Ovary (tissue), 9 donors: Measurements from ENCODE around the gene TRAF1. TPM values are rescaled to one million over a fixed set of nuclear protein-coding genes. Genes with fewer than 3 reads are reported as not detected.

Source experiments
- DNase-seq, 5 donors: peaks; one replicate each; pipeline ENCODE4 v3.0.0-alpha.2; 2019 to 2020
- H3K27ac ChIP-seq, 2 donors: fragments of 200-600 bp; one replicate each; pipeline versions ENCODE4 v1.5.1 to v1.8.0; 2019 to 2022
- H3K27me3 ChIP-seq: fragments of 200-600 bp; one replicate; pipeline ENCODE4 v1.8.0; 2022
- H3K36me3 ChIP-seq: fragments of 200-600 bp; sonication (generic); one replicate; pipeline ENCODE4 v1.5.1; 2019
- H3K4me1 ChIP-seq: one replicate; pipeline ENCODE4 v1.8.1; 2013; ENCODE audit warnings: mild to moderate bottlenecking, moderate library complexity; ENCODE audit not compliant: insufficient read depth
- H3K4me3 ChIP-seq: fragments of 200-600 bp; sonication (generic); one replicate; pipeline ENCODE4 v1.5.1; 2017
- H3K9me3 ChIP-seq, 2 donors: fragments of 200-600 bp in 1 of 2; sonication (generic) in 1 of 2; one replicate each; pipeline versions ENCODE4 v1.5.1 to v1.8.1; 2013 to 2019; ENCODE audit warnings: mild to moderate bottlenecking in 1 of 2, moderate library complexity in 1 of 2
- EP300 ChIP-seq: sonication (generic); formaldehyde crosslinking; IDR thresholded peaks from one replicate; pipeline ENCODE4 v1.6.1; 2017; ENCODE audit warnings: antibody characterized with exemption
- POLR2A ChIP-seq: fragments of 450-650 bp; IDR thresholded peaks from one replicate; pipeline ENCODE4 v1.6.1; 2017; ENCODE audit warnings: antibody characterized with exemption, mild to moderate bottlenecking, moderate library complexity
- WGBS, 3 donors: extraction: QIAGEN DNeasy Blood & Tissue Kit in 1 of 3; methylation state at CpG; one replicate each; pipeline versions ENCODE4 v1.1.5 to v1.1.7; 2013 to 2017; 5-methylcytosine and 5-hydroxymethylcytosine counted together
- intact Hi-C, 4 donors: fragments of 100-400 bp; cut with DNase I; formaldehyde crosslinking; loops; one replicate each; pipeline versions ENCODE4 v1.11.0 to v1.15.1; 2022 to 2023
- polyA plus RNA-seq, 2 donors: library from polyadenylated mRNA; stranded (reverse); fragments of 200-250 nt in 1 of 2; fragments of 350-450 nt in 1 of 2; fragmentation: Illumina TruSeq in 1 of 2; extraction: RNeasy Lipid Tissue Mini Kit (QIAGEN cat#74804) in 1 of 2; gene quantifications; one replicate each; pipeline ENCODE4 v1.2.3, GENCODE V29; 2013 to 2014
- total RNA-seq, 7 donors: library from RNA; depleted of rRNA in 2 of 7; stranded (reverse); fragments of >200 nt in 2 of 7; fragmentation: NEBNext Ultra II Directional in 3 of 7; extraction: Animal tissue kit (Norgen Biotek cat#: 25700) in 3 of 7; gene quantifications; one replicate each; pipeline versions ENCODE4 v1.1.0 to v1.2.4, GENCODE V29; 2016 to 2023
- TF ChIP-seq, protein P1 (sequence below), 3 donors: fragments of 450-650 bp in 2 of 3; fragments of 200-600 bp in 1 of 3; IDR thresholded peaks; one replicate each; pipeline versions ENCODE4 v1.5.1 to v1.8.0; 2016 to 2022; ENCODE audit warnings: antibody characterized with exemption in 3 of 3, mild to moderate bottlenecking in 1 of 3
- donor health status: DM: no; HTN: no; CAD: no; lungs with moderate emphysema.
- donor health status: DM: no; HTN: no; CAD: no.
- donor health status: Bipolar disorder and iron deficiency.
- donor health status: DM: yes; HTN: yes; CAD: no.
- donor health status: DM: no; HTN: no; CAD: no.
- donor health status: DM: yes; HTN: yes; CAD: no.

Gene TRAF1
- total and polyA plus RNA-seq, 9 donors, result 4.1 to 9.4 (median 5.5) TPM

DNA sequence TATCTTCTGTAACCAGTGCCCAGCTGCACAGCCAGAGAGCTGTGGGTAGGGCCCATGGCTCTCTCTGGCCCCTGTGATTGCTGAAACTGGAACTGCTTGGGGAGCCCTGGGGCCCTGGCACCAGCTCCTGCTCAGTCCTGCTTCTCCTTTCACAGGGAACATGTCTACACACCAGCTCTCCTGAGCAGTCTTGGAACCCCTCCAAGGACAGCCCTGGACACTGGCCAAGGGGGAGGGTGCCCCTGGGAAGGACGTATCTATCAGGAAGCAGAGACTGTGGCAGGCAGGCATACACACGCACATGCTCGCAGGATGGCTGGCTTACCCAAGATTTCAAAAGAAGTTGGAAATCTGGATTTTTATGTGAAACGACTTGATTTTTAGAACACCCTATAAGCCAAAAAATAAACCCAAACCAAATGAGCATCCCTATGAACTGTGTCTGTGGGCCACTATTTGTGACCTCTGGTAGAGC is 8.8 kb upstream of the TRAF1 start:
- peak overlapping the region; percentile 31 to 80 for H3K27ac ChIP-seq
- H3K4me1 ChIP-seq, result peaks cover 38% of the 10 kb centered on the region
- H3K36me3 ChIP-seq, result no peaks in the 10 kb centered on the region
- intact Hi-C loops, result loop anchor here in 1 of 4 donors (10.0 kb wide), 1 partner anchor 61 kb away; the partner anchor contains the start of gene PHF19
- peak; percentile 95 to 98 (median 96) for DNase-seq
- no peak for TF ChIP-seq EP300
- TF ChIP-seq, protein P1, sequence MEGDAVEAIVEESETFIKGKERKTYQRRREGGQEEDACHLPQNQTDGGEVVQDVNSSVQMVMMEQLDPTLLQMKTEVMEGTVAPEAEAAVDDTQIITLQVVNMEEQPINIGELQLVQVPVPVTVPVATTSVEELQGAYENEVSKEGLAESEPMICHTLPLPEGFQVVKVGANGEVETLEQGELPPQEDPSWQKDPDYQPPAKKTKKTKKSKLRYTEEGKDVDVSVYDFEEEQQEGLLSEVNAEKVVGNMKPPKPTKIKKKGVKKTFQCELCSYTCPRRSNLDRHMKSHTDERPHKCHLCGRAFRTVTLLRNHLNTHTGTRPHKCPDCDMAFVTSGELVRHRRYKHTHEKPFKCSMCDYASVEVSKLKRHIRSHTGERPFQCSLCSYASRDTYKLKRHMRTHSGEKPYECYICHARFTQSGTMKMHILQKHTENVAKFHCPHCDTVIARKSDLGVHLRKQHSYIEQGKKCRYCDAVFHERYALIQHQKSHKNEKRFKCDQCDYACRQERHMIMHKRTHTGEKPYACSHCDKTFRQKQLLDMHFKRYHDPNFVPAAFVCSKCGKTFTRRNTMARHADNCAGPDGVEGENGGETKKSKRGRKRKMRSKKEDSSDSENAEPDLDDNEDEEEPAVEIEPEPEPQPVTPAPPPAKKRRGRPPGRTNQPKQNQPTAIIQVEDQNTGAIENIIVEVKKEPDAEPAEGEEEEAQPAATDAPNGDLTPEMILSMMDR (IDR thresholded peaks at IDR 0.05), result no peak
- no peak for TF ChIP-seq POLR2A
- WGBS, 3 donors, result 0 to 4% (median 2%) methylated on average over 4 of the region's 4 CpGs
- H3K9me3 ChIP-seq, result no peaks in the 10 kb centered on the region
- no peaks in the 10 kb centered on the region for H3K27me3 ChIP-seq
- H3K4me3 ChIP-seq, result no peak overlapping the region

DNA sequence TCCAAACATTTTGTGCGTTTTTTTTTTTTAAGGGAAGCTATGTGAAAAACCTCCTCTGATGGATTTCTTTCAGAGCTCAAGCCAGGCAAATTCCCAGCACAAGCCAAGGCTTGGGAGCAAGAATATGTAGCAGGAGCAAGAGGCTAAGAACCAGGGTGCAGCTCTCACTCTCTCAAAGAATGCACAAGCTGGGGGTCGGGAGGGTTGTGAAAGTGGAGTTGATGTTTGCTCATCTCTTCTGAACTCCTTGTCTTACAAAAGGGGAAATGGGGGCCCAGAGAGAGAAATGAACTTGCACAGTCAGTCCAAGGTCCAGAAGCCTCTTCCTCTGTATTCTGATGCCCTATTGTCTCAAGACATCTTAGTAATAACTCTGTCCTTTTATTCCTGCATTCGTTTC is 7.7 kb upstream of the TRAF1 start:
- peaks cover 38% of the 10 kb centered on the region for H3K4me1 ChIP-seq
- H3K27ac ChIP-seq, result peak overlapping the region in 1 of 2 donors; percentile 80
- TF ChIP-seq POLR2A (no peak), EP300 (no peak)
- TF ChIP-seq, protein P1 (IDR thresholded peaks at IDR 0.05), result no peak
- no peak overlapping the region for H3K4me3 ChIP-seq
- H3K9me3 ChIP-seq, result no peaks in the 10 kb centered on the region
- 15 to 22% (median 19%) methylated on average over 3 of the region's 3 CpGs for WGBS, 3 donors
- H3K36me3 ChIP-seq, result no peaks in the 10 kb centered on the region
- DNase-seq, result no peak
- no peaks in the 10 kb centered on the region for H3K27me3 ChIP-seq
- intact Hi-C loops, result loop anchor here in 3 of 4 donors (5.0 to 10.0 kb wide), 3 partner anchors 52 to 59 kb away; partner anchors contain the start of gene PHF19 (in 2 of the 3)

DNA sequence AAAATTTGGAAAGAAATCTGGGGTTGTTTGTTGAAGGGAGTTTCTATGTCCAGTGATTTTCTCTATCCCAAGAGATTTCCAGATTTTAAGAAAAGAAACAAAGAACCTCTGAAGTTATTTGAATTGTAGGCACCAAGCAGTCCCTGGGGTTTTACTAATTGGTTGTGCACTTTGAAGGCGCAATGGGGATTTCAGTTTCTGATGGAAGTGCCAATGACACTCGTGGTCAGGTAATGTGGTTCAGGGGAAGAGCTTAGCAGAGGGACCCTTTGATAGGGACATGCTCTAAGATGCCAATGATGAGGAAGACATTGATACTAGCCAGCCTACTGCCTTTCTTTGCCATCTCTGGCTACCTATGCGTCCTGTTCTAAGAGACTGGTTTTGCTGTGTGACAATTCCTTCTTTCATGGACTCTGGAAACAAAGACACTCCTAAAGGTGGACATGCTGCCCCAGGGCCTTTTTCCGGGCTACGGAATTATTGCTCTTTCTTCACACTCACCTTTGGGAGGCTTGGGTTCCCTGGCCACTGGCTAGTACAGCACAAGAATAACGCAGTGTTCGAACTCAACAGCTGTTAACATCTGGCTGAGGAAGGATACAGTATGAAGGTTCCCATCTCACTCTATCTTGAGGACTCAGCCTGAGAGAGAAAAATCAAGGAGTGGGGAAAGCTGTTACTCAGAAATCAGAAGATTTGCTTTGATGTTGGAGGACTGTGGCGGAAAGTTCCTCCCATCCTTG is 6.9 kb upstream of the TRAF1 start:
- peak overlapping the region in 1 of 2 donors; percentile 80 for H3K27ac ChIP-seq
- intact Hi-C loops, result loop anchor here in 3 of 4 donors (5.0 to 10.0 kb wide), 3 partner anchors 51 to 59 kb away; partner anchors contain the start of gene PHF19 (in 2 of the 3)
- no peaks in the 10 kb centered on the region for H3K9me3 ChIP-seq
- TF ChIP-seq, protein P1 (IDR thresholded peaks at IDR 0.05), result no peak
- TF ChIP-seq EP300 (no peak), POLR2A (no peak)
- H3K36me3 ChIP-seq, result no peaks in the 10 kb centered on the region
- WGBS, 3 donors, result 57 to 69% (median 64%) methylated on average over 8 of the region's 8 CpGs
- H3K4me3 ChIP-seq, result no peak overlapping the region
- H3K4me1 ChIP-seq, result peaks cover 38% of the 10 kb centered on the region
- H3K27me3 ChIP-seq, result no peaks in the 10 kb centered on the region
- no peak for DNase-seq

DNA sequence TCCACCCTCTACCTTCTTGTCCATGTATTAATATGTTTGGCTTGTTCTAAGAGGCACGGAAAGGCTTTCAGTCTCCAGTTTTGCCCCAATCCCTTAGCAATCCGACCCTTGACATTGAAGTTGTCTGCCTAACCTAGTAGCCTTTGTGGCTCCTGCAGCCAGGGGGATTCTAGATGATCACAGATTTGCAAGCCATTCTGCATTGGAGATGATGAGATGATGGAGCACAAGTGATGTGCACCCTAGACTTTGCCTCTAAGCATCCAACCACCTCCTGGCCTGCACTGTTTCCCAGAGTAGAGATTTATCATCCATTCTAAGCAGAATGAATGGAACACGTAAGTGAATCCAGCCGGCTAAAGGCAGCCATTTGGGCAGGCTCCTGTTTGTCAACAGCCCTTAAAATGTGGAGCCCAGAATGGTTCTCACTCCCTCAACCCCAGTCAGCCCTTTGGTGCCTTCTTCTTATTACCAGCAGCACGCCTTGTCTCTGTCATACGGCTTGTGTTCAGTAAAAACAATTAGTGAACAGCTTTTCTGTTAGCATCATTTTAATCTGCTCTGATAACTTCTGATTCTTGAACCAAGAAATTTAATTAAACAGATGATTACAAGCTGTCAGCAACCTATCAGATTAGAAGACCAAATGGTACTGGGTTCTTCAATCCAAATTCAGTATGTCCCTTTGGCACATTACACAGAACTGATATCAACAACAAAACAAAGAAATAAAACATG is 5.7 kb upstream of the TRAF1 start:
- H3K27ac ChIP-seq, result peak overlapping the region in 1 of 2 donors; percentile 86
- no peak for TF ChIP-seq EP300
- no peak for TF ChIP-seq POLR2A
- TF ChIP-seq, protein P1 (IDR thresholded peaks at IDR 0.05), result no peak
- intact Hi-C loops, result loop anchor here in 3 of 4 donors (5.0 to 10.0 kb wide), 3 partner anchors 50 to 57 kb away; partner anchors contain the start of gene PHF19 (in 2 of the 3)
- H3K27me3 ChIP-seq, result no peaks in the 10 kb centered on the region
- no peaks in the 10 kb centered on the region for H3K9me3 ChIP-seq
- 66 to 72% (median 69%) methylated on average over 6 of the region's 6 CpGs for WGBS, 3 donors
- H3K36me3 ChIP-seq, result no peaks in the 10 kb centered on the region
- DNase-seq, result no peak
- peaks cover 32% of the 10 kb centered on the region for H3K4me1 ChIP-seq
- H3K4me3 ChIP-seq, result no peak overlapping the region
